GM12878 (cell line): ENCODE measurements around the gene ATXN1. TPM values are rescaled to one million over a fixed set of nuclear protein-coding genes. Genes with fewer than 3 reads are reported as not detected.

Source experiments
- ATAC-seq: fragments of 200-7000 bp; cut with Tn5 transposase; 3 replicates; pipeline ENCODE4 v1.9.1; 2020; ENCODE audit warnings: mild to moderate bottlenecking, moderate library complexity
- BruUV-seq: library from RNA; stranded (reverse); fragments of 400-500 nt; replicated peaks from 2 replicates; lab custom pipeline; 2021; lab: Mats Ljungman, UMichigan
- CTCF ChIA-PET: fragments of 300-600 bp; sonication (Branson Sonifier 250); formaldehyde crosslinking; extraction: SDS; loops from one replicate; lab custom pipeline; 2021; ENCODE audit warnings: inconsistent platforms; lab: Yijun Ruan, JAX
- POLR2A ChIA-PET: fragments of 350-600 bp; formaldehyde crosslinking; extraction: SDS; loops from one replicate; lab custom pipeline; 2021; ENCODE audit warnings: inconsistent platforms; lab: Charles Lee
- RAD21 ChIA-PET: fragments of 300-600 bp; sonication (Branson Sonifier 250); formaldehyde crosslinking; loops from one replicate; lab custom pipeline; 2023; ENCODE audit warnings: antibody characterized with exemption; ENCODE audit not compliant: unreplicated experiment; lab: Charles Lee
- SMC1A ChIA-PET: fragments of 300-600 bp; sonication (Branson Sonifier 250); formaldehyde crosslinking; loops from one replicate; lab custom pipeline; 2023; ENCODE audit not compliant: unreplicated experiment, uncharacterized antibody; lab: Charles Lee
- DNase-seq: peaks from one replicate; pipeline ENCODE4 v3.0.0-alpha.2; 2011; ENCODE audit warnings: low read depth, low spot score
- FAIRE-seq: peaks from 3 replicates; lab custom pipeline; 2011; peaks lifted over from hg19 to GRCh38; lab: Jason Lieb, UNC
- H2AFZ ChIP-seq: 2 replicates; pipeline ENCODE4 v1.6.0; 2011; ENCODE audit warnings: low read depth, low read length, control low read depth; ENCODE audit not compliant: control insufficient read depth
- H3K27ac ChIP-seq: 2 replicates; pipeline ENCODE4 v1.5.1; 2011; ENCODE audit warnings: control low read depth; ENCODE audit not compliant: control insufficient read depth, insufficient read depth
- H3K27me3 ChIP-seq, 2 experiments: replicated peaks in 1 of 2; 2 replicates each; pipeline versions ENCODE4 v1.6.0 to v1.6.1; 2011; ENCODE audit warnings: low read length in 1 of 2; ENCODE audit not compliant: control insufficient read depth in 2 of 2, insufficient read depth in 2 of 2
- H3K36me3 ChIP-seq, 2 experiments: 2 replicates each; pipeline ENCODE4 v1.5.1; 2011; ENCODE audit warnings: low read length in 1 of 2; ENCODE audit not compliant: control insufficient read depth in 2 of 2, insufficient read depth in 2 of 2
- H3K4me1 ChIP-seq: 2 replicates; pipeline ENCODE4 v1.6.1; 2011; ENCODE audit warnings: mild to moderate bottlenecking, low read length, moderate library complexity, mixed read lengths; ENCODE audit not compliant: control insufficient read depth, insufficient read depth
- H3K4me2 ChIP-seq: 2 replicates; pipeline ENCODE4 v1.6.0; 2011; ENCODE audit warnings: control low read depth; ENCODE audit not compliant: control insufficient read depth, insufficient read depth
- H3K4me3 ChIP-seq: fragments of 200-600 bp; sonication (generic); 2 replicates; pipeline ENCODE4 v1.5.1; 2016
- H3K79me2 ChIP-seq: 2 replicates; pipeline ENCODE4 v1.6.0; 2011; ENCODE audit warnings: low read length; ENCODE audit not compliant: control insufficient read depth, insufficient read depth
- H3K9ac ChIP-seq: 2 replicates; pipeline ENCODE4 v1.8.0; 2011; ENCODE audit warnings: low read length, control low read depth, mixed read lengths; ENCODE audit not compliant: control insufficient read depth, insufficient read depth
- H3K9me3 ChIP-seq: replicated peaks from 3 replicates; pipeline ENCODE4 v1.5.1; 2011; ENCODE audit warnings: mild to moderate bottlenecking, low read length; ENCODE audit not compliant: control insufficient read depth, insufficient read depth
- H4K20me1 ChIP-seq: 2 replicates; pipeline ENCODE4 v1.6.0; 2011; ENCODE audit not compliant: control insufficient read depth, insufficient read depth
- CBX3 ChIP-seq: fragments of 200-600 bp; sonication (generic); IDR thresholded peaks from 2 replicates; pipeline ENCODE4 v1.6.1; 2016; ENCODE audit warnings: low read depth, borderline replicate concordance
- CREB1 ChIP-seq: IDR thresholded peaks from 2 replicates; pipeline ENCODE4 v1.6.1; 2012; ENCODE audit warnings: low read depth, mild to moderate bottlenecking, inconsistent platforms
- EED ChIP-seq: sonication (generic); IDR thresholded peaks from 2 replicates; pipeline ENCODE4 v1.6.1; 2016; ENCODE audit warnings: antibody characterized with exemption, low read depth
- FOXM1 ChIP-seq: IDR thresholded peaks from 2 replicates; pipeline ENCODE4 v1.6.1; 2012; ENCODE audit warnings: low read depth, mild to moderate bottlenecking, inconsistent platforms, low read length, moderate library complexity
- MEF2A ChIP-seq: IDR thresholded peaks from 2 replicates; pipeline ENCODE4 v1.6.1; 2011; ENCODE audit warnings: low read depth, mild to moderate bottlenecking, low read length, moderate library complexity; ENCODE audit not compliant: insufficient read depth
- MTA3 ChIP-seq: IDR thresholded peaks from 2 replicates; pipeline ENCODE4 v1.6.1; 2012; ENCODE audit warnings: low read length, inconsistent platforms, borderline replicate concordance
- MXI1 ChIP-seq: fragments of 150-350 bp; IDR thresholded peaks from 2 replicates; pipeline ENCODE4 v1.6.1; 2011; ENCODE audit warnings: low read depth, mild to moderate bottlenecking, inconsistent platforms, low read length, improper control_type of control experiment
- MYB ChIP-seq: fragments of 150-350 bp; IDR thresholded peaks from 2 replicates; pipeline ENCODE4 v1.6.1; 2014; ENCODE audit warnings: mild to moderate bottlenecking, low read depth, low read length, borderline replicate concordance
- NBN ChIP-seq: fragments of 450-650 bp; IDR thresholded peaks from 2 replicates; pipeline ENCODE4 v1.6.1; 2016
- NFXL1 ChIP-seq: fragments of 450-650 bp; IDR thresholded peaks from 2 replicates; pipeline ENCODE4 v1.6.1; 2017; ENCODE audit warnings: antibody characterized with exemption, mild to moderate bottlenecking, borderline replicate concordance
- SIN3A ChIP-seq: IDR thresholded peaks from 2 replicates; pipeline ENCODE4 v1.6.1; 2012; ENCODE audit warnings: low read depth, low read length, improper control_type of control experiment
- SMARCA5 ChIP-seq: fragments of 450-650 bp; IDR thresholded peaks from 2 replicates; pipeline ENCODE4 v1.6.1; 2017; ENCODE audit warnings: mild to moderate bottlenecking
- TCF12 ChIP-seq: IDR thresholded peaks from 2 replicates; pipeline ENCODE4 v1.6.1; 2011; ENCODE audit warnings: low read depth, mild to moderate bottlenecking, low read length
- WRNIP1 ChIP-seq: IDR thresholded peaks from 2 replicates; pipeline ENCODE4 v1.6.1; 2011; ENCODE audit warnings: low read depth, low read length, improper control_type of control experiment, borderline replicate concordance
- ZNF274 ChIP-seq: IDR thresholded peaks from one replicate; pipeline ENCODE4 v1.8.0; 2011; ENCODE audit not compliant: insufficient read length, insufficient read depth
- WGBS: methylation state at CpG from one replicate; pipeline ENCODE4 v1.1.6; 2016; ENCODE audit warnings: low lambda C conversion rate; ENCODE audit not compliant: insufficient replicate concordance, insufficient coverage; ENCODE audit errors: missing lambda C conversion rate; 5-methylcytosine and 5-hydroxymethylcytosine counted together
- in situ Hi-C: fragments of 300-500 bp; cut with MboI; formaldehyde crosslinking; loops from 9 replicates; pipeline ENCODE4 v1.14.3; 2018; ENCODE audit warnings: mixed read lengths
- intact Hi-C: fragments of 100-400 bp; cut with micrococcal nuclease; formaldehyde crosslinking; loops from one replicate; pipeline ENCODE4 v1.14.2; 2022; ENCODE audit not compliant: unreplicated experiment
- polyA plus RNA-seq, 11 experiments: library from polyadenylated mRNA; depleted of rRNA in 4 of 11; unstranded in 6 of 11; stranded (reverse) in 5 of 11; fragments of >200 nt; fragmentation: Nextera tagmentation in 4 of 11; fragmentation: Illumina TruSeq in 1 of 11; extraction: Ambion mirVana in 4 of 11; extraction: Trizol in 1 of 11; gene quantifications; 1 replicate in 1 of 11; 2 replicates in 10 of 11; pipeline versions ENCODE4 v1.2.1 to v1.2.3, GENCODE V29; 2011 to 2016; ENCODE audit warnings: inconsistent platforms in 2 of 11, missing spikeins in 2 of 11, low read depth in 1 of 11
- total RNA-seq, 4 experiments: library from RNA; depleted of rRNA in 3 of 4; stranded (reverse); fragments of >200 nt in 3 of 4; fragmentation: Illumina TruSeq in 1 of 4; extraction: Trizol in 1 of 4; gene quantifications; 2 replicates each; pipeline versions ENCODE4 v1.2.1 to v1.2.3, GENCODE V29; 2013 to 2021
- TF ChIP-seq, protein P1 (sequence below): fragments of 450-650 bp; IDR thresholded peaks from 2 replicates; pipeline ENCODE4 v1.6.1; 2016; ENCODE audit warnings: mild to moderate bottlenecking
- TF ChIP-seq, protein P2 (sequence below): fragments of 450-650 bp; IDR thresholded peaks from 2 replicates; pipeline ENCODE4 v1.6.1; 2017; ENCODE audit warnings: low read depth, mild to moderate bottlenecking, moderate library complexity

ATXN1 gene
- total and polyA plus RNA-seq, 10 of the 15 experiments (the other 5 are each of a cell fraction or from before 2014, with no cell fraction given): 12.2 to 51.2 (median 20.5) TPM

DNA sequence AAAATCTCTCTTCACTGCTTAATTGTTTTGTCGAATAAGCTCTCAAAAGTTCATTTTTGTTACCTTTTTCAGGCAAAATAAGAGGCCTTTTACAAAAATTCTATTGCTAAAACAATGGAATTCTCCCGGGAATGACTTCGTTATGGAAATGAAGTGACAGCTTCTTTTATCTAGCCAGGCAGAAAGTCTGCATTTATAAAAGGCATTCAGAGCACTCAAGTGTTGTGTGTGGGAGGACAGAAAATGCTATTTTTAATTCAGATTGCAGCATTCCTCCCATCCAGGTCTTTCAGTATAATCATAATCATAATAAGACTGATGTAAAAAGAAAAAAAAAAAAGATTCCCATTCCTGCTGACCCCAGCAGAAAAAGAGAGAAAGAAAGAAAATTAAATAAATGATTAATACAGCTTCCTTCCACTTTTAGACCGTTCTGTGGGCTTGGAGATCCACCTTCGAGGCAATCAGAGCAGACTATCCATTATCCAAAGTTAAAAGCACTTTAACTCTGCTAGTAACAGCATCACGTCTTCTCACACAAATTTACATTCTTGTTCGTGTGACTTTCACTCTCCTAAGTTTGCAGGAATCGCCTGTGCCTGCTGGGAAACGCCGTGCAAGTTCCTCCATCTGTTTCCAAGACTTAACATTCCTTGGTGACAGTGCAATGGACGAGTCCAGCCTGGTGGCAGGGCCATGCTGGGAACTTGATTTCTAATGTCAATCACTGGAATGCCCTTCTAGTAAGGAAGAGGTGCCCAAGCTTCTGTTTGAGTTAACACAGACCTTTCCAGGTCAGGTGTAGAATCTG, 264.1 kb downstream of the ATXN1 start:
- peaks cover 8% of the 10 kb centered on the region for H3K79me2 ChIP-seq
- RAD21 ChIA-PET: interaction anchor here (0.8 to 14.6 kb wide), 7 partner anchors 15 to 144 kb away, joined by 3 to 201 read pairs (median 3); no protein-coding TSS in a partner anchor
- BruUV-seq: no TSS peak
- FAIRE-seq (no peak), DNase-seq (no peak), ATAC-seq (no peak)
- H3K27ac ChIP-seq: no peak overlapping the region
- SMC1A ChIA-PET: interaction anchor here (1.0 to 14.6 kb wide), 7 partner anchors 7 to 165 kb away, joined by 3 to 388 read pairs (median 11); no protein-coding TSS in a partner anchor
- WGBS: 80% methylated on average over 11 of the region's 11 CpGs
- H3K9ac ChIP-seq: no peak overlapping the region
- no peaks in the 10 kb centered on the region; a peak in 1 of 4 replicates for H3K36me3 ChIP-seq
- in situ Hi-C loops (no loop called here), intact Hi-C loops (loop anchor here (10.0 kb wide), 1 partner anchor 468 kb away; no protein-coding TSS in a partner anchor)
- H2AFZ ChIP-seq: no peak overlapping the region
- TF ChIP-seq CBX3: no peak
- TF ChIP-seq CREB1: no peak
- no peak for TF ChIP-seq MTA3
- TF ChIP-seq WRNIP1: no peak
- no peak for TF ChIP-seq NBN
- no peak for TF ChIP-seq MYB
- no peak for TF ChIP-seq SIN3A
- TF ChIP-seq MXI1: no peak
- TF ChIP-seq EED: no peak
- no peak for TF ChIP-seq ZNF274
- TF ChIP-seq, protein P1, sequence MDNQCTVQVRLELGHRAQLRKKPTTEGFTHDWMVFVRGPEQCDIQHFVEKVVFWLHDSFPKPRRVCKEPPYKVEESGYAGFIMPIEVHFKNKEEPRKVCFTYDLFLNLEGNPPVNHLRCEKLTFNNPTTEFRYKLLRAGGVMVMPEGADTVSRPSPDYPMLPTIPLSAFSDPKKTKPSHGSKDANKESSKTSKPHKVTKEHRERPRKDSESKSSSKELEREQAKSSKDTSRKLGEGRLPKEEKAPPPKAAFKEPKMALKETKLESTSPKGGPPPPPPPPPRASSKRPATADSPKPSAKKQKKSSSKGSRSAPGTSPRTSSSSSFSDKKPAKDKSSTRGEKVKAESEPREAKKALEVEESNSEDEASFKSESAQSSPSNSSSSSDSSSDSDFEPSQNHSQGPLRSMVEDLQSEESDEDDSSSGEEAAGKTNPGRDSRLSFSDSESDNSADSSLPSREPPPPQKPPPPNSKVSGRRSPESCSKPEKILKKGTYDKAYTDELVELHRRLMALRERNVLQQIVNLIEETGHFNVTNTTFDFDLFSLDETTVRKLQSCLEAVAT: no peak
- TF ChIP-seq, protein P2, sequence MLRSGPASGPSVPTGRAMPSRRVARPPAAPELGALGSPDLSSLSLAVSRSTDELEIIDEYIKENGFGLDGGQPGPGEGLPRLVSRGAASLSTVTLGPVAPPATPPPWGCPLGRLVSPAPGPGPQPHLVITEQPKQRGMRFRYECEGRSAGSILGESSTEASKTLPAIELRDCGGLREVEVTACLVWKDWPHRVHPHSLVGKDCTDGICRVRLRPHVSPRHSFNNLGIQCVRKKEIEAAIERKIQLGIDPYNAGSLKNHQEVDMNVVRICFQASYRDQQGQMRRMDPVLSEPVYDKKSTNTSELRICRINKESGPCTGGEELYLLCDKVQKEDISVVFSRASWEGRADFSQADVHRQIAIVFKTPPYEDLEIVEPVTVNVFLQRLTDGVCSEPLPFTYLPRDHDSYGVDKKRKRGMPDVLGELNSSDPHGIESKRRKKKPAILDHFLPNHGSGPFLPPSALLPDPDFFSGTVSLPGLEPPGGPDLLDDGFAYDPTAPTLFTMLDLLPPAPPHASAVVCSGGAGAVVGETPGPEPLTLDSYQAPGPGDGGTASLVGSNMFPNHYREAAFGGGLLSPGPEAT: no peak
- TF ChIP-seq FOXM1: no peak
- no peak for TF ChIP-seq TCF12
- TF ChIP-seq NFXL1: no peak
- no peak for TF ChIP-seq SMARCA5
- TF ChIP-seq MEF2A: no peak
- H3K4me3 ChIP-seq: no peak overlapping the region
- POLR2A ChIA-PET: interaction anchor here (0.6 to 11.3 kb wide), 4 partner anchors 6 to 151 kb away, joined by 3 to 97 read pairs (median 4); no protein-coding TSS in a partner anchor
- peaks cover 11% of the 10 kb centered on the region for H3K9me3 ChIP-seq
- H3K27me3 ChIP-seq: no peaks in the 10 kb centered on the region
- peaks cover 56% of the 10 kb centered on the region for H3K4me1 ChIP-seq
- no peak overlapping the region for H3K4me2 ChIP-seq
- H4K20me1 ChIP-seq: no peaks in the 10 kb centered on the region
- CTCF ChIA-PET: interaction anchor here (2.3 to 17.6 kb wide), 5 partner anchors 8 to 265 kb away, joined by 8 to 203 read pairs (median 64); partner anchors contain the start of gene ATXN1
